GM19395 (cell line): Measurements from ENCODE around the gene PIRT.

Source experiments
- ATAC-seq: cut with Tn5 transposase; IDR thresholded peaks from one replicate; pipeline ENCODE4 v1.9.1; 2021; ENCODE audit warnings: mild to moderate bottlenecking, moderate library complexity; ENCODE audit not compliant: unreplicated experiment

The PIRT gene

GRCh38 chr17:10821770-10822169, 16.1 kb downstream of the PIRT start:
- ATAC-seq = no peak

GRCh38 chr17:10821054-10821453, 16.8 kb downstream of the PIRT start:
- ATAC-seq = no peak

GRCh38 chr17:10815319-10815718, 22.6 kb downstream of the PIRT start:
- no peak for ATAC-seq

- ATAC-seq = no peak
These were observed 23.8 kb downstream of the PIRT start for GRCh38 chr17:10814075-10814474.

GRCh38 chr17:10812674-10813073, 25.2 kb downstream of the PIRT start:
- ATAC-seq = no peak

- ATAC-seq = no peak
These were observed 28.3 kb downstream of the PIRT start for GRCh38 chr17:10809605-10810004.

- no peak for ATAC-seq
These were observed 30.2 kb downstream of the PIRT start for GRCh38 chr17:10807704-10808128.

- no peak for ATAC-seq
These were observed 31.2 kb downstream of the PIRT start for GRCh38 chr17:10806545-10807262.

- ATAC-seq = no peak
These were observed 32.0 kb downstream of the PIRT start for GRCh38 chr17:10805911-10806310.

- no peak for ATAC-seq
These were observed 33.3 kb downstream of the PIRT start for GRCh38 chr17:10804546-10804945.

GRCh38 chr17:10803830-10804475, 33.9 kb downstream of the PIRT start, which contains the start of gene TMEM238L:
Gene TMEM238L, minus strand, starts transcription at chr17:10804099. Its CDS starts 136 bp downstream, at chr17:10803963.
- ATAC-seq = no peak

GRCh38 chr17:10803350-10803749, 34.5 kb downstream of the PIRT start:
- ATAC-seq = no peak

GRCh38 chr17:10802496-10803284, 35.2 kb downstream of the PIRT start:
- ATAC-seq = no peak

- ATAC-seq = no peak
These were observed 38.5 kb downstream of the PIRT start for GRCh38 chr17:10799407-10799806.

- no peak for ATAC-seq
These were observed 39.0 kb downstream of the PIRT start for GRCh38 chr17:10798910-10799309.

GRCh38 chr17:10798332-10798749, 39.5 kb downstream of the PIRT start:
- no peak for ATAC-seq

- ATAC-seq = no peak
These were observed 40.2 kb downstream of the PIRT start for GRCh38 chr17:10797476-10798328.

- ATAC-seq = no peak
These were observed 44.1 kb downstream of the PIRT start for GRCh38 chr17:10793816-10794215.

GRCh38 chr17:10793256-10793655, 44.6 kb downstream of the PIRT start:
- no peak for ATAC-seq

- ATAC-seq = no peak
These were observed 45.7 kb downstream of the PIRT start for GRCh38 chr17:10792151-10792550.
